HG03520 (cell line): ENCODE results near the gene RFLNA.

Experiments
- ATAC-seq: cut with Tn5 transposase; IDR thresholded peaks from one replicate; pipeline ENCODE4 v1.9.1; 2021; ENCODE audit warnings: mild to moderate bottlenecking, moderate library complexity; ENCODE audit not compliant: unreplicated experiment

RFLNA gene

GRCh38 chr12:124335426-124336183 is 40.7 kb downstream of the RFLNA start:
- no peak for ATAC-seq

GRCh38 chr12:124336184-124336437 is 41.2 kb downstream of the RFLNA start:
- no peak for ATAC-seq

- ATAC-seq = no peak
Observed at GRCh38 chr12:124336742-124337520, 42.0 kb downstream of the RFLNA start.

- no peak for ATAC-seq
Observed at GRCh38 chr12:124337622-124338021, 42.7 kb downstream of the RFLNA start.

GRCh38 chr12:124338448-124338847 is 43.6 kb downstream of the RFLNA start:
- no peak for ATAC-seq

- no peak for ATAC-seq
Observed at GRCh38 chr12:124338876-124339603, 44.1 kb downstream of the RFLNA start.

GRCh38 chr12:124340080-124340900 is 45.4 kb downstream of the RFLNA start:
- ATAC-seq = no peak

GRCh38 chr12:124341645-124342069 is 46.8 kb downstream of the RFLNA start:
- no peak for ATAC-seq

GRCh38 chr12:124344022-124344421 is 49.1 kb downstream of the RFLNA start:
- no peak for ATAC-seq

- no peak for ATAC-seq
Observed at GRCh38 chr12:124344526-124344925, 49.6 kb downstream of the RFLNA start.

- no peak for ATAC-seq
Observed at GRCh38 chr12:124345795-124346194, 50.9 kb downstream of the RFLNA start.

- no peak for ATAC-seq
Observed at GRCh38 chr12:124346425-124347168, 51.7 kb downstream of the RFLNA start.

- ATAC-seq = no peak
Observed at GRCh38 chr12:124347335-124347734, 52.4 kb downstream of the RFLNA start.

- no peak for ATAC-seq
Observed at GRCh38 chr12:124347805-124348658, 53.1 kb downstream of the RFLNA start.

GRCh38 chr12:124348659-124349380 is 53.9 kb downstream of the RFLNA start:
- no peak for ATAC-seq

GRCh38 chr12:124350491-124350890 is 55.6 kb downstream of the RFLNA start:
- ATAC-seq = no peak

GRCh38 chr12:124351422-124351821 is 56.5 kb downstream of the RFLNA start:
- ATAC-seq = no peak

GRCh38 chr12:124352257-124352656 is 57.4 kb downstream of the RFLNA start:
- no peak for ATAC-seq

GRCh38 chr12:124352839-124353238 is 57.9 kb downstream of the RFLNA start:
- no peak for ATAC-seq
